CD8-positive, alpha-beta memory T cell (primary cell): ENCODE data around the gene CCDC152. TPM values are rescaled to one million over a fixed set of nuclear protein-coding genes. Genes with fewer than 3 reads are reported as not detected.
"Not testable (repeated sequence)": the region's sequence is repeated elsewhere in the genome, so short reads cannot be mapped to it uniquely, and the experiment has no call there.

Experiments
- CTCF ChIA-PET: fragments of 350-600 bp; sonication (Branson Sonifier 250); formaldehyde crosslinking; loops from one replicate; lab custom pipeline; 2021; ENCODE audit warnings: antibody characterized with exemption; lab: Charles Lee
- POLR2A ChIA-PET: fragments of 350-600 bp; sonication (Branson Sonifier 250); formaldehyde crosslinking; loops from one replicate; lab custom pipeline; 2021; ENCODE audit warnings: antibody characterized with exemption; lab: Charles Lee
- DNase-seq, 5 donors: peaks; one replicate each; pipeline versions ENCODE4 v3.0.0 to v3.0.0-alpha.2; 2020 to 2022; ENCODE audit warnings: mixed read lengths in 1 of 5
- H3K27ac ChIP-seq: one replicate; pipeline ENCODE4 v1.7.0; 2013; ENCODE audit warnings: low read depth, mild to moderate bottlenecking, low read length, moderate library complexity
- H3K27me3 ChIP-seq: 2 replicates; pipeline ENCODE4 v1.7.0; 2013; ENCODE audit warnings: low read length, mild to moderate bottlenecking; ENCODE audit not compliant: insufficient read depth, poor library complexity, severe bottlenecking
- H3K36me3 ChIP-seq: 2 replicates; pipeline ENCODE4 v1.7.0; 2013; ENCODE audit warnings: mild to moderate bottlenecking, low read length, moderate library complexity; ENCODE audit not compliant: insufficient read depth
- H3K4me1 ChIP-seq: 2 replicates; pipeline ENCODE4 v1.7.0; 2013; ENCODE audit warnings: mild to moderate bottlenecking, low read length, moderate library complexity; ENCODE audit not compliant: insufficient read depth
- H3K4me3 ChIP-seq: 2 replicates; pipeline ENCODE4 v1.7.0; 2013; ENCODE audit warnings: mild to moderate bottlenecking, low read length
- H3K9me3 ChIP-seq: 2 replicates; pipeline ENCODE4 v1.7.0; 2013; ENCODE audit warnings: mild to moderate bottlenecking, low read length
- H3K27ac Mint-ChIP-seq, 8 donors: one replicate each; pipeline ENCODE4 v1.8.0; 2020 to 2021; ENCODE audit warnings: mixed read lengths in 8 of 8, mild to moderate bottlenecking in 6 of 8, inconsistent platforms in 3 of 8, moderate library complexity in 3 of 8
- H3K27me3 Mint-ChIP-seq, 2 donors: one replicate each; pipeline ENCODE4 v1.8.0; 2020 to 2021; ENCODE audit warnings: mixed read lengths in 2 of 2, mild to moderate bottlenecking in 1 of 2, moderate library complexity in 1 of 2
- H3K36me3 Mint-ChIP-seq, 3 donors: one replicate each; pipeline ENCODE4 v1.8.0; 2020 to 2021; ENCODE audit warnings: mixed read lengths in 3 of 3, inconsistent platforms in 1 of 3, mild to moderate bottlenecking in 1 of 3
- H3K4me1 Mint-ChIP-seq, 3 donors: one replicate each; pipeline ENCODE4 v1.8.0; 2020 to 2021; ENCODE audit warnings: mixed read lengths in 3 of 3, inconsistent platforms in 1 of 3, mild to moderate bottlenecking in 1 of 3
- H3K4me3 Mint-ChIP-seq, 7 donors: one replicate each; pipeline ENCODE4 v1.8.0; 2020 to 2021; ENCODE audit warnings: mixed read lengths in 7 of 7, mild to moderate bottlenecking in 6 of 7, moderate library complexity in 4 of 7, inconsistent platforms in 2 of 7
- H3K9me3 Mint-ChIP-seq, 5 donors: one replicate each; pipeline ENCODE4 v1.8.0; 2020 to 2022; ENCODE audit warnings: mixed read lengths in 5 of 5, mild to moderate bottlenecking in 3 of 5, moderate library complexity in 2 of 5, inconsistent platforms in 1 of 5
- polyA plus RNA-seq: library from polyadenylated mRNA; unstranded; fragments of 300-500 nt; fragmentation: Illumina TruSeq; gene quantifications from one replicate; pipeline ENCODE4 v1.2.3, GENCODE V29; 2021
- total RNA-seq, 2 experiments: library from RNA; stranded (reverse); gene quantifications; one replicate each; pipeline ENCODE4 v1.2.3, GENCODE V29; 2021

The CCDC152 gene
- total RNA-seq (10 to 100 TPM; 14.5 to 16.2 TPM), polyA plus RNA-seq (3.4 TPM)

GRCh38 chr5:42756606-42757601 is at the start of gene CCDC152:
Gene CCDC152, plus strand, starts transcription at chr5:42756818. Its CDS starts 2,304 bp downstream, at chr5:42759122.
- H3K27ac Mint-ChIP-seq = peak within 1 kb of the TSS in 7 of 8 donors; percentile 3 to 95 (median 64)
- CTCF ChIA-PET = no interaction called here
- Histone ChIP-seq H3K4me1 (no peaks in the 10 kb centered on the region), H3K9me3 (no peaks in the 10 kb centered on the region), H3K4me3 (peak within 1 kb of the TSS; percentile 51), H3K27me3 (no peaks in the 10 kb centered on the region), H3K27ac (no peak within 1 kb of the TSS), H3K36me3 (no peaks in the 10 kb centered on the region)
- POLR2A ChIA-PET = interaction anchor here (0.6 kb wide), 1 partner anchor 285 kb away, joined by 3 read pairs; no protein-coding TSS in a partner anchor
- H3K4me3 Mint-ChIP-seq = peak within 1 kb of the TSS; percentile 81 to 89 (median 85)
- no peaks in the 10 kb centered on the region for H3K9me3 Mint-ChIP-seq
- peaks cover 9 to 17% (median 9%) of the 10 kb centered on the region in 3 donors for H3K4me1 Mint-ChIP-seq
- peaks cover 4 to 15% of the 10 kb centered on the region in 2 donors for H3K27me3 Mint-ChIP-seq
- DNase-seq = peak; percentile 24 to 70 (median 36)
- peaks cover 0 to 9% (median 1%) of the 10 kb centered on the region in 3 donors for H3K36me3 Mint-ChIP-seq

GRCh38 chr5:42715785-42716184 is 40.8 kb upstream of the CCDC152 start:
- CTCF ChIA-PET = no interaction called here
- no peak overlapping the region for H3K4me3 Mint-ChIP-seq
- POLR2A ChIA-PET = no interaction called here
- Histone ChIP-seq H3K27ac (no peak overlapping the region), H3K36me3 (no peaks in the 10 kb centered on the region), H3K4me1 (peaks cover 5% of the 10 kb centered on the region), H3K27me3 (no peaks in the 10 kb centered on the region), H3K4me3 (no peak overlapping the region), H3K9me3 (no peaks in the 10 kb centered on the region)
- no peak for DNase-seq
- no peaks in the 10 kb centered on the region for H3K9me3 Mint-ChIP-seq
- peaks cover 8 to 15% of the 10 kb centered on the region in 2 donors for H3K27me3 Mint-ChIP-seq
- H3K4me1 Mint-ChIP-seq = peaks cover 20 to 30% (median 24%) of the 10 kb centered on the region in 3 donors
- no peak overlapping the region for H3K27ac Mint-ChIP-seq
- no peaks in the 10 kb centered on the region for H3K36me3 Mint-ChIP-seq

- peak in 2 of 5 donors; percentile 17 to 40 for DNase-seq
- no peaks in the 10 kb centered on the region for H3K9me3 ChIP-seq
- peaks cover 3 to 14% of the 10 kb centered on the region in 2 donors for H3K27me3 Mint-ChIP-seq
- H3K4me1 Mint-ChIP-seq = peaks cover 22 to 34% (median 32%) of the 10 kb centered on the region in 3 donors
- no peaks in the 10 kb centered on the region for H3K36me3 ChIP-seq
- peak overlapping the region in 6 of 8 donors; percentile 9 to 52 (median 21) for H3K27ac Mint-ChIP-seq
- no peak overlapping the region for H3K4me3 ChIP-seq
- H3K27ac ChIP-seq = no peak overlapping the region
- no peaks in the 10 kb centered on the region for H3K36me3 Mint-ChIP-seq
- no peaks in the 10 kb centered on the region for H3K9me3 Mint-ChIP-seq
- no peaks in the 10 kb centered on the region for H3K27me3 ChIP-seq
- POLR2A ChIA-PET = interaction anchor here (1.3 to 1.6 kb wide), 2 partner anchors 402 to 765 kb away, joined by 4 to 5 read pairs; partner anchors contain the start of genes TMEM267 and ZNF131
- H3K4me3 Mint-ChIP-seq = peak overlapping the region in 6 of 7 donors; percentile 1 to 59 (median 46)
- CTCF ChIA-PET = no interaction called here
- peaks cover 5% of the 10 kb centered on the region for H3K4me1 ChIP-seq
Measured at GRCh38 chr5:42718591-42718990, 38.0 kb upstream of the CCDC152 start.

- H3K27ac Mint-ChIP-seq = peak overlapping the region in 3 of 8 donors; percentile 5 to 52 (median 31)
- no peaks in the 10 kb centered on the region for H3K36me3 Mint-ChIP-seq
- no peak for DNase-seq
- Histone ChIP-seq H3K4me1 (peaks cover 5% of the 10 kb centered on the region), H3K36me3 (no peaks in the 10 kb centered on the region), H3K4me3 (no peak overlapping the region), H3K9me3 (no peaks in the 10 kb centered on the region), H3K27ac (no peak overlapping the region), H3K27me3 (no peaks in the 10 kb centered on the region)
- ChIA-PET CTCF (no interaction called here), POLR2A (interaction anchor here (1.3 to 1.6 kb wide), 2 partner anchors 402 to 765 kb away, joined by 4 to 5 read pairs; partner anchors contain the start of genes TMEM267 and ZNF131)
- peaks cover 5 to 14% of the 10 kb centered on the region in 2 donors for H3K27me3 Mint-ChIP-seq
- peaks cover 22 to 34% (median 32%) of the 10 kb centered on the region in 3 donors for H3K4me1 Mint-ChIP-seq
- no peaks in the 10 kb centered on the region for H3K9me3 Mint-ChIP-seq
- H3K4me3 Mint-ChIP-seq = peak overlapping the region in 6 of 7 donors; percentile 1 to 59 (median 46)
Measured at GRCh38 chr5:42719034-42719433, 37.6 kb upstream of the CCDC152 start.

- no peaks in the 10 kb centered on the region for H3K36me3 ChIP-seq
- H3K27ac ChIP-seq = no peak overlapping the region
- ChIA-PET POLR2A (no interaction called here), CTCF (no interaction called here)
- no peaks in the 10 kb centered on the region for H3K27me3 ChIP-seq
- H3K4me1 ChIP-seq = peaks cover 5% of the 10 kb centered on the region
- no peak overlapping the region for H3K4me3 ChIP-seq
- Mint-ChIP-seq H3K27me3 (peaks cover 6 to 14% of the 10 kb centered on the region in 2 donors), H3K36me3 (no peaks in the 10 kb centered on the region), H3K4me1 (peaks cover 22 to 34% (median 32%) of the 10 kb centered on the region in 3 donors), H3K4me3 (peak overlapping the region in 6 of 7 donors; percentile 25 to 63 (median 50)), H3K27ac (peak overlapping the region in 4 of 8 donors; percentile 58 to 79 (median 66)), H3K9me3 (no peaks in the 10 kb centered on the region)
- DNase-seq = no peak
- no peaks in the 10 kb centered on the region for H3K9me3 ChIP-seq
Measured at GRCh38 chr5:42720251-42720650, 36.4 kb upstream of the CCDC152 start.

- H3K27ac Mint-ChIP-seq = no peak overlapping the region
- Histone ChIP-seq H3K4me1 (peaks cover 5% of the 10 kb centered on the region), H3K4me3 (no peak overlapping the region), H3K36me3 (no peaks in the 10 kb centered on the region), H3K9me3 (no peaks in the 10 kb centered on the region), H3K27ac (no peak overlapping the region), H3K27me3 (no peaks in the 10 kb centered on the region)
- H3K36me3 Mint-ChIP-seq = no peaks in the 10 kb centered on the region
- no peaks in the 10 kb centered on the region for H3K9me3 Mint-ChIP-seq
- H3K27me3 Mint-ChIP-seq = peaks cover 11 to 18% of the 10 kb centered on the region in 2 donors
- ChIA-PET CTCF (interaction anchor here (1.0 kb wide), 1 partner anchor 24 kb away, joined by 4 read pairs; no protein-coding TSS in a partner anchor), POLR2A (no interaction called here)
- peaks cover 22 to 34% (median 32%) of the 10 kb centered on the region in 3 donors for H3K4me1 Mint-ChIP-seq
- no peak overlapping the region for H3K4me3 Mint-ChIP-seq
- no peak for DNase-seq
Measured at GRCh38 chr5:42721484-42721883, 35.1 kb upstream of the CCDC152 start.

GRCh38 chr5:42734531-42735058 is 22.0 kb upstream of the CCDC152 start:
- H3K9me3 ChIP-seq, H3K4me3 Mint-ChIP-seq, POLR2A ChIA-PET, H3K4me1 Mint-ChIP-seq, H3K9me3 Mint-ChIP-seq, H3K27me3 ChIP-seq, H3K4me1 ChIP-seq, H3K27ac ChIP-seq, DNase-seq, H3K4me3 ChIP-seq, H3K36me3 ChIP-seq, H3K36me3 Mint-ChIP-seq, H3K27ac Mint-ChIP-seq, H3K27me3 Mint-ChIP-seq: not testable (repeated sequence)
- CTCF ChIA-PET = interaction anchor here (0.7 kb wide), 1 partner anchor 327 kb away, joined by 4 read pairs; no protein-coding TSS in a partner anchor
